Islet of Langerhans (tissue), 1 donor: Measurements from ENCODE around the gene GPS1.

ENCODE experiments used
- FAIRE-seq: peaks from one replicate; lab custom pipeline; 2011; peaks lifted over from hg19 to GRCh38; lab: Jason Lieb, UNC

Gene GPS1

DNA sequence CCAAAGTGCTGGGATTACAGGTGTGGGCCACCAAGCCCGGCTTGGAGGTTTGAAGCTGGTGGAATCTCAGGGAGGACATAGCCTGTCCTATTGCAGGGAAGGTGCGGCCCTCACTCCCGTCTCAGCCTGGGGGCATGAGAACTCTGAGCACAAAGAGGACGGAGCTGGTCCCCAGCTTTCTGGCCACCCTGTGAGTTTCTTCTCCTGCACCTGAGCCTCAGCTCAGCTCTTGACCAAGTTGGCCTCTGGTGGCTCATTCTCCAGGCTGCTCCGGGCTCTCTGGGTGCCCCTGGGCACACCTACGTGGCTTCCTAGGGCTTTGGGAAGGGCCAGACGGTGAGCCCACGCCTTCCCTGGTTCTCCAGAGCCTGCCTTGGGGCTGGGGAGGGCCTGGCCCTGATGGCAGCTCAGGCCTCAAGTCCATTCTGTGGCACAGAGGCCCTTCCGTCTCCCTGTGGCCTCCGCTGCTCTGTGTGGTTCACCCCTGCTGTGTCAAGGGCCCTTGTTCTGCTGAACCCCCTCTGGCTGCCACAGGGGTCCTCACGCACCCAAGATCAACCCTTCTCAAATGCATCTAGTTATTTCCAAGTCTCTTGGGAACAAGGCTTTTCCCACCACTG lies 53.2 kb downstream of the GPS1 start:
- no peak for FAIRE-seq

DNA sequence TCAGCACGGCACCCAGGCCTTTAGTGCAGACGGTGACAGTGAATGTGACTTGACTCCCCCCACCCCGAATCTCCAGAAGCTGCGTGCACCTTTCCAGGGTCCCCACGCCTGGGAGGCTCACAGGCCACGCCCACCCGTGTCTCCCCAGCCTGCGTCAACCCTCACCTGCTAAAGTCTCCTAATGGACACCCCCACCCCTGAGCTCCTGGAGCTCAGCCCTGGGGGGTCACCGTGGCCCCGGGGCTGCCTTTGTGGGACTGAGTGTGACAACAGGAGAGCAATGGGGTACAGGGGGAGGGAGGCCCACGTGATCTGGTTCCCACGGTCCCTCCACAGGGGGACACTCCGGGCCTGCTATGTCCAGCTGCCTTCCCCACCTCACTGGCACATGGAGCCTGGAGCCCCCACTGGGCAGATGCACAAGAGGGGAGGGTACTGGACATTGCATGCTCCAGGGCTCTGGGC lies 53.8 kb downstream of the GPS1 start:
- no peak for FAIRE-seq

DNA sequence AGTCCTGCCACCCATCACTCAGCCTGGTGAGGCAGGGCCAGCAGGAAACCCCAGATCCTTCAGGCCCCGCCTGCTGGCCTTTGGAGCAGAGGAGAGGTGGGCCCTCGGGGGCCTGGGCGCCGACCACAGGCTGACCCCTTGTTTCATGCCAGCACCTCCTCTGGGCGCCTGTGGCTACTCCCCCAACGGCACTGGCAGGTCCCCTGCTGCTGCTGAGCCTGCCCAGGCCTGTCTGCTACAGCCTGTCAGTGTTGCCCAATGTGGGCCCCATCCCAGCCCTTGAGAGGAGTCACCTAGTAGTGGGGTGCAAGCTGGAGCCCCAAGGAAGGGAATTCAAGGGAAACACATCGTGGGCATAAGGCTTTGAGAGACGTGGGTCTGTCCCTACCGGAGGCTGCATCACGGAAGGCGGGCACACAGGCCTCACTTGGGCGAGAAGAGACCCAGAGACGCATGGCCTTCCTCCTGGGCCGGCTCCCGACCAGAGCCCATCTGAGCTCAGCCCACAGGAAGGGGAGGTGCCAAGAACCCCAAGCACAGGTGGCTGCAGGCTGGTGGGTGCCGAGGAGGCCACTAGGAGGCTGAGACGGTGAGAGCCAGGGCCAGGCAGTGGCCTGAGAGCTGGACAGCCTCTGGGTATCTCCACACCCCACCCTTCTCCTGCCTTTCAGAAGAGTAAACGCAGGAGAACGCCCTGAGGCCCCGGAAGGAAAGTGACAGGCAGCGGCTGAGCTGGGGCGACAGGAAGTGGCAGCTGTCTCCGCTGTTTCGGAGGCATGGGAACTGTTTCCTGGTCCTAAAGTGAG lies 54.4 kb downstream of the GPS1 start:
- no peak for FAIRE-seq

DNA sequence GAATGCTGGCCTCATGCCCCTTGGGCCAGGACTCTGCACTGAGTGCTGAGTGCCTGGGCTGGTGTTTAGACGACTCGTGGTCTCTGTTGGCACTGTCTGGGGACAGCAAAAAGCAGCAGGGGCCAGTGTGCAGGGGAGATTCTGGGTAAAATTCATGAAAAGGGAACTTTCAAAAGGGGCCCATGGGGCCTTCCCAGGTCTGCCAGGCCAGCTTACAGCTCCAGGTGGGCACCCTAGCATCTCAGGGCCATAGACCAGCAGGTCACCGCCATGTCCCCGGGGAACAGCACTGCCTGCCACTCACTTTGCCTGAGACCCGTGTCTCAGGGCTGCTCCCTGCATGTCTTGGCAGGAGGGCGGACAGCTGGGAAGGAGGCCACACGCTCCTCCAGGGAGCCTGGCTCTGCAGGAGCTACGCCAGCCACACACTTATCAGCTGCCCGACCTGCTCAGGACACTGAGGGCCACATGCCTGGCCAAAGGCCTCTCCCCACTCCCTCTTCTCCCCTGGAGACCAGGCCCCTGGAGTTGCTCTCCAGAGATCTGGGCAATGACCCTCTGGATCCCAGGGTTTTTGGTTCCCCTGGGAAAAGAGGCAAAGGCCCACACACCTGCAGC lies 55.1 kb downstream of the GPS1 start:
- no peak for FAIRE-seq
